Trophoblast cell (in vitro differentiated cells and primary cell): ENCODE data around the gene MALRD1.

Source experiments
- DNase-seq, 2 donors: peaks; one replicate each; pipeline ENCODE4 v3.0.0-alpha.2; 2016
- H2AFZ ChIP-seq: 2 replicates; pipeline ENCODE4 v1.6.1; 2013; ENCODE audit warnings: low read length, moderate library complexity, mild to moderate bottlenecking; ENCODE audit not compliant: insufficient read depth, poor library complexity
- H2AK5ac ChIP-seq: 2 replicates; pipeline ENCODE4 v1.6.1; 2013; ENCODE audit warnings: mild to moderate bottlenecking, low read length
- H2BK120ac ChIP-seq: 2 replicates; pipeline ENCODE4 v1.6.1; 2013; ENCODE audit warnings: low read length, mild to moderate bottlenecking, moderate library complexity; ENCODE audit not compliant: insufficient read depth, poor library complexity
- H2BK12ac ChIP-seq: 2 replicates; pipeline ENCODE4 v1.6.1; 2013; ENCODE audit warnings: mild to moderate bottlenecking, low read length, moderate library complexity
- H2BK5ac ChIP-seq: 2 replicates; pipeline ENCODE4 v1.6.1; 2013; ENCODE audit warnings: low read length, low read depth, moderate library complexity, mild to moderate bottlenecking; ENCODE audit not compliant: poor library complexity
- H3K14ac ChIP-seq: 2 replicates; pipeline ENCODE4 v1.6.1; 2013; ENCODE audit warnings: mild to moderate bottlenecking, low read length
- H3K18ac ChIP-seq: 2 replicates; pipeline ENCODE4 v1.6.1; 2013; ENCODE audit warnings: mild to moderate bottlenecking, low read length
- H3K23ac ChIP-seq: 2 replicates; pipeline ENCODE4 v1.6.1; 2013; ENCODE audit warnings: low read length
- H3K27ac ChIP-seq: 2 replicates; pipeline ENCODE4 v1.5.1; 2013; ENCODE audit warnings: low read depth, mild to moderate bottlenecking, inconsistent platforms, low read length, moderate library complexity
- H3K27me3 ChIP-seq: 2 replicates; pipeline ENCODE4 v1.6.1; 2013; ENCODE audit warnings: inconsistent platforms, mild to moderate bottlenecking, low read length, moderate library complexity; ENCODE audit not compliant: insufficient read depth
- H3K36me3 ChIP-seq, 2 experiments: 1 replicate in 1 of 2; 2 replicates in 1 of 2; pipeline ENCODE4 v1.6.1; 2013; ENCODE audit warnings: low read length in 2 of 2, mild to moderate bottlenecking in 2 of 2, moderate library complexity in 1 of 2; ENCODE audit not compliant: insufficient read depth in 2 of 2, control insufficient read depth in 1 of 2
- H3K4ac ChIP-seq: 2 replicates; pipeline ENCODE4 v1.6.1; 2013; ENCODE audit warnings: low read depth, mild to moderate bottlenecking, low read length, moderate library complexity
- H3K4me1 ChIP-seq, 2 experiments: 1 replicate in 1 of 2; 2 replicates in 1 of 2; pipeline ENCODE4 v1.6.1; 2013; ENCODE audit warnings: low read length in 2 of 2, mild to moderate bottlenecking in 2 of 2, moderate library complexity in 1 of 2; ENCODE audit not compliant: insufficient read depth in 2 of 2, control insufficient read depth in 1 of 2
- H3K4me2 ChIP-seq: 2 replicates; pipeline ENCODE4 v1.6.1; 2013; ENCODE audit warnings: inconsistent platforms, mild to moderate bottlenecking, low read length, moderate library complexity
- H3K4me3 ChIP-seq: 2 replicates; pipeline ENCODE4 v1.5.1; 2013; ENCODE audit warnings: mild to moderate bottlenecking, low read depth, low read length, inconsistent platforms
- H3K79me1 ChIP-seq: one replicate; pipeline ENCODE4 v1.6.1; 2013; ENCODE audit warnings: low read length
- H3K79me2 ChIP-seq: 2 replicates; pipeline ENCODE4 v1.6.1; 2013; ENCODE audit warnings: low read length, mild to moderate bottlenecking; ENCODE audit not compliant: control insufficient read depth, insufficient read depth, poor library complexity
- H3K9ac ChIP-seq: 2 replicates; pipeline ENCODE4 v1.6.1; 2013; ENCODE audit warnings: mild to moderate bottlenecking, low read length
- H3K9me3 ChIP-seq: 2 replicates; pipeline ENCODE4 v1.6.1; 2013; ENCODE audit warnings: low read depth, mild to moderate bottlenecking, control low read depth, inconsistent platforms, low read length; ENCODE audit not compliant: insufficient read depth
- H4K12ac ChIP-seq: 2 replicates; pipeline ENCODE4 v1.6.1; 2013; ENCODE audit warnings: low read depth, mild to moderate bottlenecking, low read length, moderate library complexity
- H4K8ac ChIP-seq: 2 replicates; pipeline ENCODE4 v1.6.1; 2013; ENCODE audit warnings: low read depth, mild to moderate bottlenecking, low read length, moderate library complexity
- H4K91ac ChIP-seq: one replicate; pipeline ENCODE4 v1.6.1; 2013; ENCODE audit warnings: low read depth, mild to moderate bottlenecking, low read length, moderate library complexity
- WGBS: extraction: QIAGEN DNeasy Blood & Tissue Kit; methylation state at CpG from one replicate; pipeline ENCODE4 v1.1.7; 2013; ENCODE audit warnings: missing lambda C conversion rate; ENCODE audit not compliant: insufficient read length, insufficient coverage; ENCODE audit errors: extremely low coverage; 5-methylcytosine and 5-hydroxymethylcytosine counted together

Gene MALRD1

DNA sequence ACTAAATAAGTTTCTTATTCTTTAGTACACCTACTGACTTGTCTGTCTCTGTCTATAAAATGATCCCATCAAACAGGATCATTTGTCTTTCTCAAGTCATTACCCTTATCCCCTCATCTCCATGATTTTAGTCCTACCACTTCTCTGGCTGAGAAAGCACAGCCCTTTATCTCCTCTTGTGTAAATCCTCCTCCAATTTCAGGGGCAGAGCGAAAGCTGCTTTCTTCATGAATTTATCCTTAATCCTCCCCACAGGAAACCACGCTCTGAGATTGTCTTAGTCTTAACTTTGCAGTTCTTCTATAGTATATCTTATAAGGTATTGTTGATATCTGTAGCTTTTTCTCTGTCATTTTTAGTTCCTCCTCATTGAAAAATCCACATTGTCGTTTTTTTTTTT lies 528.0 kb downstream of the MALRD1 start:
- Histone ChIP-seq H3K4me3 (no peak overlapping the region), H3K79me2 (no peaks in the 10 kb centered on the region), H3K9ac (no peak overlapping the region), H3K9me3 (no peaks in the 10 kb centered on the region), H3K36me3 (no peaks in the 10 kb centered on the region), H3K4me2 (no peak overlapping the region), H3K4ac (no peak overlapping the region), H2BK5ac (no peak overlapping the region), H2BK120ac (no peak overlapping the region), H2BK12ac (no peak overlapping the region), H3K14ac (no peak overlapping the region), H4K12ac (no peak overlapping the region), H4K91ac (no peak overlapping the region), H3K79me1 (no peaks in the 10 kb centered on the region), H4K8ac (no peak overlapping the region), H3K4me1 (no peaks in the 10 kb centered on the region), H3K18ac (no peak overlapping the region), H3K27ac (no peak overlapping the region), H3K27me3 (no peaks in the 10 kb centered on the region), H3K23ac (no peak overlapping the region), H2AK5ac (no peak overlapping the region), H2AFZ (no peak overlapping the region)
- WGBS = no CpG with 5 or more reads among the region's 3 CpGs
- no peak for DNase-seq

DNA sequence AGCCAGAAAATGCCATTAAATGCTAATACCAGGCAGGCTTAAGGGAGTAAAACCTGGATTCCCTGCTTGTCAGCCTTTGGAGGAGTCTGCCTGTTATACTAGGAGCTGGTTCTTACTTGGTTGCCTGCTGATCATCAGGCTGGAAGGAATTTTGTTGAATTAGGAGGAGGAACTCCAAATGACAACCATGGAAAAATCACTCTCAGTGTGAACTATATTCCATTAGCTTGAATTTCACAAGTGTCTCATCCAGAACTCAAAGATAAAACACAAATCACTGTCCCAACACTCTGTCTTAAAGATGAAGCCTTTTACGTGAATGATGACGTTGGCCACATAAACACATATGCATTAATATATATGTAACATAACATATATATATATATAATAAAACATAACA lies 528.8 kb downstream of the MALRD1 start:
- H4K91ac ChIP-seq = no peak overlapping the region
- no peak overlapping the region for H2AK5ac ChIP-seq
- H2BK12ac ChIP-seq = no peak overlapping the region
- no peak for DNase-seq
- no peaks in the 10 kb centered on the region for H3K79me1 ChIP-seq
- no peaks in the 10 kb centered on the region for H3K4me1 ChIP-seq
- no peaks in the 10 kb centered on the region for H3K79me2 ChIP-seq
- H3K36me3 ChIP-seq = no peaks in the 10 kb centered on the region
- H3K27ac ChIP-seq = no peak overlapping the region
- no peak overlapping the region for H2BK120ac ChIP-seq
- no peak overlapping the region for H2AFZ ChIP-seq
- no peak overlapping the region for H3K9ac ChIP-seq
- H3K4me2 ChIP-seq = no peak overlapping the region
- H2BK5ac ChIP-seq = no peak overlapping the region
- H3K9me3 ChIP-seq = no peaks in the 10 kb centered on the region
- H3K14ac ChIP-seq = no peak overlapping the region
- no peak overlapping the region for H3K4ac ChIP-seq
- WGBS = no CpG with 5 or more reads among the region's 2 CpGs
- no peak overlapping the region for H3K18ac ChIP-seq
- no peak overlapping the region for H3K4me3 ChIP-seq
- no peak overlapping the region for H4K8ac ChIP-seq
- no peak overlapping the region for H4K12ac ChIP-seq
- H3K23ac ChIP-seq = no peak overlapping the region
- no peaks in the 10 kb centered on the region for H3K27me3 ChIP-seq

GRCh38 chr10:19577807-19578206 lies 529.2 kb downstream of the MALRD1 start:
- H4K12ac ChIP-seq = no peak overlapping the region
- no peaks in the 10 kb centered on the region for H3K27me3 ChIP-seq
- H3K9ac ChIP-seq = no peak overlapping the region
- no peak overlapping the region for H3K14ac ChIP-seq
- H2BK5ac ChIP-seq = no peak overlapping the region
- H4K8ac ChIP-seq = no peak overlapping the region
- H3K4me1 ChIP-seq = no peaks in the 10 kb centered on the region
- H3K4me3 ChIP-seq = no peak overlapping the region
- H4K91ac ChIP-seq = no peak overlapping the region
- H3K79me2 ChIP-seq = no peaks in the 10 kb centered on the region
- no peaks in the 10 kb centered on the region for H3K79me1 ChIP-seq
- H2BK120ac ChIP-seq = no peak overlapping the region
- no peak overlapping the region for H3K18ac ChIP-seq
- no peak overlapping the region for H2BK12ac ChIP-seq
- no peak overlapping the region for H3K23ac ChIP-seq
- no peaks in the 10 kb centered on the region for H3K9me3 ChIP-seq
- no peak overlapping the region for H3K4ac ChIP-seq
- H2AFZ ChIP-seq = no peak overlapping the region
- no peak overlapping the region for H3K27ac ChIP-seq
- WGBS = no CpG with 5 or more reads among the region's 1 CpG
- H2AK5ac ChIP-seq = no peak overlapping the region
- no peaks in the 10 kb centered on the region for H3K36me3 ChIP-seq
- H3K4me2 ChIP-seq = no peak overlapping the region
- no peak for DNase-seq

GRCh38 chr10:19578571-19578970 lies 530.0 kb downstream of the MALRD1 start:
- H2AFZ ChIP-seq = no peak overlapping the region
- H3K4me1 ChIP-seq = no peaks in the 10 kb centered on the region
- H2BK12ac ChIP-seq = no peak overlapping the region
- no peak overlapping the region for H3K4me3 ChIP-seq
- no peaks in the 10 kb centered on the region for H3K27me3 ChIP-seq
- no peaks in the 10 kb centered on the region for H3K79me2 ChIP-seq
- H3K36me3 ChIP-seq = no peaks in the 10 kb centered on the region
- no peak overlapping the region for H2AK5ac ChIP-seq
- no peak overlapping the region for H3K4ac ChIP-seq
- no peak overlapping the region for H4K91ac ChIP-seq
- H3K18ac ChIP-seq = no peak overlapping the region
- no peaks in the 10 kb centered on the region for H3K9me3 ChIP-seq
- H3K9ac ChIP-seq = no peak overlapping the region
- no peak overlapping the region for H3K23ac ChIP-seq
- H3K79me1 ChIP-seq = no peaks in the 10 kb centered on the region
- DNase-seq = no peak
- H2BK5ac ChIP-seq = no peak overlapping the region
- no CpG with 5 or more reads among the region's 6 CpGs for WGBS
- no peak overlapping the region for H2BK120ac ChIP-seq
- H4K12ac ChIP-seq = no peak overlapping the region
- no peak overlapping the region for H3K27ac ChIP-seq
- H4K8ac ChIP-seq = no peak overlapping the region
- H3K14ac ChIP-seq = no peak overlapping the region
- no peak overlapping the region for H3K4me2 ChIP-seq
